GM23338 (cell line): Measurements from ENCODE around the gene FSTL3. TPM values are rescaled to one million over a fixed set of nuclear protein-coding genes. Genes with fewer than 3 reads are reported as not detected.

ENCODE experiments used
- ATAC-seq: fragments of 200-7000 bp; cut with Tn5 transposase; 3 replicates; pipeline ENCODE4 v1.9.1; 2020
- DNase-seq: peaks from one replicate; pipeline ENCODE4 v3.0.0-alpha.2; 2015; ENCODE audit warnings: low spot score
- H2AFZ ChIP-seq: fragments of 200-600 bp; sonication (generic); 2 replicates; pipeline ENCODE4 v1.8.0; 2016; ENCODE audit warnings: antibody characterized with exemption, mild to moderate bottlenecking, moderate library complexity
- H3F3A ChIP-seq: fragments of 200-600 bp; sonication (generic); replicated peaks from 2 replicates; pipeline ENCODE4 v1.8.0; 2017; ENCODE audit warnings: antibody characterized with exemption, mixed run types, low read depth
- H3K27ac ChIP-seq: fragments of 200-600 bp; sonication (generic); 2 replicates; pipeline ENCODE4 v1.6.1; 2016; ENCODE audit warnings: low read depth
- H3K27me3 ChIP-seq: fragments of 200-600 bp; sonication (generic); 2 replicates; pipeline ENCODE4 v1.8.0; 2016; ENCODE audit warnings: mild to moderate bottlenecking, mixed run types, moderate library complexity; ENCODE audit not compliant: insufficient read depth
- H3K36me3 ChIP-seq: fragments of 200-600 bp; sonication (generic); 2 replicates; pipeline ENCODE4 v1.8.0; 2016; ENCODE audit warnings: mild to moderate bottlenecking; ENCODE audit not compliant: insufficient read depth
- H3K4me1 ChIP-seq: fragments of 200-600 bp; sonication (generic); 2 replicates; pipeline ENCODE4 v1.8.0; 2016; ENCODE audit warnings: mild to moderate bottlenecking, moderate library complexity; ENCODE audit not compliant: insufficient read depth
- H3K4me2 ChIP-seq: fragments of 200-600 bp; sonication (generic); 2 replicates; pipeline ENCODE4 v1.7.1; 2017; ENCODE audit warnings: mixed run types
- H3K4me3 ChIP-seq: fragments of 200-600 bp; sonication (generic); 2 replicates; pipeline ENCODE4 v1.6.1; 2016; ENCODE audit warnings: mixed run types
- H3K79me2 ChIP-seq: fragments of 200-600 bp; sonication (generic); replicated peaks from 2 replicates; pipeline ENCODE4 v1.8.0; 2017; ENCODE audit warnings: mild to moderate bottlenecking; ENCODE audit not compliant: insufficient read depth
- H3K9me2 ChIP-seq: fragments of 200-600 bp; sonication (generic); 2 replicates; pipeline ENCODE4 v1.8.0; 2017; ENCODE audit not compliant: insufficient read depth
- H4K20me1 ChIP-seq: fragments of 200-600 bp; sonication (generic); replicated peaks from 2 replicates; pipeline ENCODE4 v1.8.0; 2017; ENCODE audit warnings: mild to moderate bottlenecking; ENCODE audit not compliant: insufficient read depth
- H3K27ac Mint-ChIP-seq: 2 replicates; pipeline ENCODE4 v1.8.0; 2020; ENCODE audit warnings: inconsistent platforms, mild to moderate bottlenecking, moderate library complexity, mixed read lengths
- H3K27me3 Mint-ChIP-seq: 3 replicates; pipeline ENCODE4 v1.8.0; 2022; ENCODE audit warnings: low read depth, mild to moderate bottlenecking, moderate library complexity, mixed read lengths, inconsistent platforms; ENCODE audit not compliant: insufficient read depth, poor library complexity
- H3K36me3 Mint-ChIP-seq: 3 replicates; pipeline ENCODE4 v1.8.0; 2021; ENCODE audit warnings: low read depth, mild to moderate bottlenecking, inconsistent platforms, moderate library complexity, mixed read lengths
- H3K4me1 Mint-ChIP-seq: 3 replicates; pipeline ENCODE4 v1.8.0; 2020; ENCODE audit warnings: mild to moderate bottlenecking, inconsistent platforms, mixed read lengths
- H3K4me3 Mint-ChIP-seq: 3 replicates; pipeline ENCODE4 v1.8.0; 2021; ENCODE audit warnings: moderate library complexity, mild to moderate bottlenecking, inconsistent platforms, mixed read lengths
- H3K9me3 Mint-ChIP-seq: 3 replicates; pipeline ENCODE4 v1.8.0; 2020; ENCODE audit warnings: moderate library complexity, mild to moderate bottlenecking, inconsistent platforms, mixed read lengths
- CREB1 ChIP-seq: fragments of 250-450 bp; sonication (Bioruptor Pico); IDR thresholded peaks from 2 replicates; pipeline ENCODE4 v1.5.0; 2020; ENCODE audit warnings: low read depth, mild to moderate bottlenecking, moderate library complexity
- CTCF ChIP-seq, 2 experiments: fragments of 200-600 bp in 1 of 2; sonication (generic) in 1 of 2; conservative IDR thresholded peaks; 2 replicates each; pipeline versions ENCODE4 v1.5.1 to v1.6.1; 2016 to 2017; ENCODE audit warnings: antibody characterized with exemption in 2 of 2, low read depth in 2 of 2, mild to moderate bottlenecking in 2 of 2, moderate library complexity in 1 of 2
- ETS1 ChIP-seq: IDR thresholded peaks from 2 replicates; pipeline ENCODE4 v1.6.1; 2016; ENCODE audit warnings: antibody characterized with exemption
- EZH2 ChIP-seq: fragments of 200-600 bp; sonication (generic); IDR thresholded peaks from one replicate; pipeline ENCODE4 v1.8.0; 2017; ENCODE audit warnings: antibody characterized with exemption, mild to moderate bottlenecking, low read depth; ENCODE audit not compliant: unreplicated experiment
- EZH2phosphoT487 ChIP-seq: fragments of 200-600 bp; sonication (generic); IDR thresholded peaks from one replicate; pipeline ENCODE4 v1.8.1; 2018; ENCODE audit warnings: antibody characterized with exemption; ENCODE audit not compliant: unreplicated experiment
- JUNB ChIP-seq: IDR thresholded peaks from one replicate; pipeline ENCODE4 v1.6.1; 2016; ENCODE audit warnings: antibody characterized with exemption; ENCODE audit not compliant: unreplicated experiment
- NANOG ChIP-seq: IDR thresholded peaks from 2 replicates; pipeline ENCODE4 v1.6.1; 2016; ENCODE audit warnings: antibody characterized with exemption, borderline replicate concordance
- POLR2AphosphoS5 ChIP-seq: IDR thresholded peaks from 2 replicates; pipeline ENCODE4 v1.6.1; 2016; ENCODE audit warnings: antibody characterized with exemption, low read depth
- REST ChIP-seq: IDR thresholded peaks from one replicate; pipeline ENCODE4 v1.6.1; 2018; ENCODE audit warnings: antibody characterized with exemption; ENCODE audit not compliant: unreplicated experiment
- STAT1 ChIP-seq: IDR thresholded peaks from one replicate; pipeline ENCODE4 v1.6.1; 2016; ENCODE audit warnings: antibody characterized with exemption; ENCODE audit not compliant: unreplicated experiment
- ZNF114 ChIP-seq: fragments of 250-450 bp; sonication (Bioruptor Pico); IDR thresholded peaks from 2 replicates; pipeline ENCODE4 v1.5.0; 2020; ENCODE audit warnings: mild to moderate bottlenecking, moderate library complexity
- ZNF331 ChIP-seq: fragments of 250-450 bp; sonication (Bioruptor Pico); IDR thresholded peaks from 2 replicates; pipeline ENCODE4 v1.5.0; 2020; ENCODE audit warnings: low read depth, mild to moderate bottlenecking, moderate library complexity
- ZNF462 ChIP-seq: fragments of 250-450 bp; sonication (Bioruptor Pico); IDR thresholded peaks from 2 replicates; pipeline ENCODE4 v1.5.0; 2020; ENCODE audit warnings: mild to moderate bottlenecking, moderate library complexity
- polyA plus RNA-seq: library from polyadenylated mRNA; unstranded; fragments of >200 nt; fragmentation: Nextera tagmentation; extraction: Ambion mirVana; gene quantifications from 2 replicates; pipeline ENCODE4 v1.2.1, GENCODE V29; 2016
- total RNA-seq: library from RNA; depleted of rRNA; stranded (reverse); fragments of >200 nt; shearing (Covaris generic); gene quantifications from 2 replicates; pipeline ENCODE4 v1.2.3, GENCODE V29; 2014

The FSTL3 gene
- total and polyA plus RNA-seq, 2 experiments from 2014 or later: 3.1 to 10.1 TPM

GRCh38 chr19:718251-718951 lies 42.2 kb downstream of the FSTL3 start:
- TF ChIP-seq JUNB (no peak), REST (no peak), STAT1 (no peak), NANOG (no peak), ZNF331 (CRISPR knock-in tag) (no peak), ETS1 (no peak), EZH2 (no peak), CTCF (conservative IDR thresholded peaks at IDR 0.05; ENCODE audit: low read depth in 2 of 2) (no peak), CREB1 (CRISPR knock-in tag) (no peak), ZNF462 (CRISPR knock-in tag) (no peak), ZNF114 (CRISPR knock-in tag) (no peak), EZH2phosphoT487 (no peak), POLR2AphosphoS5 (no peak)
- no peak overlapping the region for H3K27ac ChIP-seq

More at GRCh38 chr19:718251-718951, 42.2 kb downstream of the FSTL3 start:
- H3K4me2 ChIP-seq: peak overlapping the region; percentile 72; the same call in 1 of the 2 replicates
- H3K4me3 ChIP-seq: no peak overlapping the region; the same call in 1 of the 2 replicates
- H3K4me3 Mint-ChIP-seq: no peak overlapping the region
- H3K4me1 ChIP-seq: peaks cover 5% of the 10 kb centered on the region; the same call in 1 of the 2 replicates
- no peaks in the 10 kb centered on the region for H3K9me2 ChIP-seq
- peaks cover 10% of the 10 kb centered on the region; the same call in 2 of the 3 replicates for H3K9me3 Mint-ChIP-seq
- H3K27me3 Mint-ChIP-seq: peaks cover 11% of the 10 kb centered on the region
- H2AFZ ChIP-seq: no peak overlapping the region
- no peaks in the 10 kb centered on the region for H3F3A ChIP-seq
- H3K27ac Mint-ChIP-seq: peak overlapping the region; percentile 70; the same call in 1 of the 2 replicates
- ATAC-seq (peak; percentile 34), DNase-seq (peak; percentile 52)
- peaks cover 4% of the 10 kb centered on the region; the same call in 1 of the 3 replicates for H3K36me3 Mint-ChIP-seq
- no peaks in the 10 kb centered on the region for H3K36me3 ChIP-seq
- H3K4me1 Mint-ChIP-seq: peaks cover 7% of the 10 kb centered on the region; the same call in 1 of the 3 replicates
- no peaks in the 10 kb centered on the region for H3K79me2 ChIP-seq
- peaks cover 7% of the 10 kb centered on the region; the same call in 1 of the 2 replicates for H3K27me3 ChIP-seq
- H4K20me1 ChIP-seq: no peaks in the 10 kb centered on the region
